Measurements from ENCODE around the gene CADM1. TPM values are rescaled to one million over a fixed set of nuclear protein-coding genes. Genes with fewer than 3 reads are reported as not detected.

CADM1 gene
- total RNA-seq, 1 experiment from 2014 or later: 0.79 TPM

DNA sequence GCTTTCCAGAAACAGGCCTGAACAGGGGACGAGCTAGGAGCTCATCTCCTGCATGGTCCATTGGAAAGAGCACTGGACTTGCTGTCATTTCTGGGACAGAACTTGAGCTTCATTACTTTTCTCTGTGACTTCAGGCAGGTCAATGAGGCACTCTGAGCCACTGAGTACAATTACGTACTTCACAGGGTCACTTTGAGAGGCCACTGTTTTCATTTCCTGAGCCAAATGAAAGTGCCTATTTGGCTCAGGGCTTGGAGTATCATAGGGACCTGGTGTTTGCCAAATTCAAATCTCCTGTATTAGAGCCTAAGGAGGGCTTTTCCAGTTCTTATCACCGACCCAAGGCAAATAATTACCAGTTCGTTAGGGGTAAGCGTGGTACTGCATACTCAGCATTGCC, 319.3 kb downstream of the CADM1 start (continued):
- TF ChIP-seq, protein P1, sequence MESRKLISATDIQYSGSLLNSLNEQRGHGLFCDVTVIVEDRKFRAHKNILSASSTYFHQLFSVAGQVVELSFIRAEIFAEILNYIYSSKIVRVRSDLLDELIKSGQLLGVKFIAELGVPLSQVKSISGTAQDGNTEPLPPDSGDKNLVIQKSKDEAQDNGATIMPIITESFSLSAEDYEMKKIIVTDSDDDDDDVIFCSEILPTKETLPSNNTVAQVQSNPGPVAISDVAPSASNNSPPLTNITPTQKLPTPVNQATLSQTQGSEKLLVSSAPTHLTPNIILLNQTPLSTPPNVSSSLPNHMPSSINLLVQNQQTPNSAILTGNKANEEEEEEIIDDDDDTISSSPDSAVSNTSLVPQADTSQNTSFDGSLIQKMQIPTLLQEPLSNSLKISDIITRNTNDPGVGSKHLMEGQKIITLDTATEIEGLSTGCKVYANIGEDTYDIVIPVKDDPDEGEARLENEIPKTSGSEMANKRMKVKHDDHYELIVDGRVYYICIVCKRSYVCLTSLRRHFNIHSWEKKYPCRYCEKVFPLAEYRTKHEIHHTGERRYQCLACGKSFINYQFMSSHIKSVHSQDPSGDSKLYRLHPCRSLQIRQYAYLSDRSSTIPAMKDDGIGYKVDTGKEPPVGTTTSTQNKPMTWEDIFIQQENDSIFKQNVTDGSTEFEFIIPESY (IDR thresholded peaks at IDR 0.05; ENCODE audit: extremely low read depth, insufficient replicate concordance, low read length): no peak
- TF ChIP-seq ZFX (IDR thresholded peaks at IDR 0.05) (no peak), POLR2AphosphoS5 (IDR thresholded peaks at IDR 0.05; ENCODE audit: low read depth, low read length) (no peak), TCF7L2 (IDR thresholded peaks at IDR 0.05; ENCODE audit: borderline replicate concordance, extremely low read depth, insufficient read depth, insufficient read length) (no peak)
- TF ChIP-seq, protein P2, sequence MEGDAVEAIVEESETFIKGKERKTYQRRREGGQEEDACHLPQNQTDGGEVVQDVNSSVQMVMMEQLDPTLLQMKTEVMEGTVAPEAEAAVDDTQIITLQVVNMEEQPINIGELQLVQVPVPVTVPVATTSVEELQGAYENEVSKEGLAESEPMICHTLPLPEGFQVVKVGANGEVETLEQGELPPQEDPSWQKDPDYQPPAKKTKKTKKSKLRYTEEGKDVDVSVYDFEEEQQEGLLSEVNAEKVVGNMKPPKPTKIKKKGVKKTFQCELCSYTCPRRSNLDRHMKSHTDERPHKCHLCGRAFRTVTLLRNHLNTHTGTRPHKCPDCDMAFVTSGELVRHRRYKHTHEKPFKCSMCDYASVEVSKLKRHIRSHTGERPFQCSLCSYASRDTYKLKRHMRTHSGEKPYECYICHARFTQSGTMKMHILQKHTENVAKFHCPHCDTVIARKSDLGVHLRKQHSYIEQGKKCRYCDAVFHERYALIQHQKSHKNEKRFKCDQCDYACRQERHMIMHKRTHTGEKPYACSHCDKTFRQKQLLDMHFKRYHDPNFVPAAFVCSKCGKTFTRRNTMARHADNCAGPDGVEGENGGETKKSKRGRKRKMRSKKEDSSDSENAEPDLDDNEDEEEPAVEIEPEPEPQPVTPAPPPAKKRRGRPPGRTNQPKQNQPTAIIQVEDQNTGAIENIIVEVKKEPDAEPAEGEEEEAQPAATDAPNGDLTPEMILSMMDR (IDR thresholded peaks at IDR 0.05 in 2 of 3, conservative IDR thresholded peaks at IDR 0.05 in 1 of 3; ENCODE audit: borderline replicate concordance in 1 of 3, insufficient read depth in 1 of 3, low read depth in 2 of 3, low read length in 2 of 3): no peak

DNA sequence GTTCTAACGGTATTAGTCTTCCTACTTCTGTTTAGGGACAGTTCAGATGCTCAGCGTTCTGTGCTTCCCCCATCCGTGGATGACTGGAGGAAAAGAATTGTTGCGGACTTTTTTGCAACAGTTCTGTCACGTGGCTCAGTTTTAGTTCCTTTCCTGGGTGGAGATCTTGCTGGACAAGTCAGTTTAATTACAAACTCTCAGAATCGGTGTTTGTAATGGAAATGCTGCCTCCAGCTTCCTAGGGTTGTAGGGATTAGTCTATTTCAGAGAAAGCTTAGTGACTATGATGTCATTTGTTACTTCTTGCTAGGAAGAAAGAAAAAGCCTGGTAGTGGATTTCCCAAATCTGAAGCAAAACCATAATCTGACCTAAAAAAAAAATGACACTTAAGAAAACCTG, 320.4 kb downstream of the CADM1 start:
- BruUV-seq (replicated peaks): no TSS peak
- H3K4me3 ChIP-seq (replicated peaks in 1 of 2; ENCODE audit: low read depth in 1 of 2, low read length in 2 of 2): no peak overlapping the region
- H3K9me2 ChIP-seq (ENCODE audit: insufficient read depth): no peaks in the 10 kb centered on the region
- no peak overlapping the region for H3K9ac ChIP-seq (ENCODE audit: low read length)
- ChIA-PET POLR2A (no interaction called here), RAD21 (ENCODE audit: low non-redundant PET in 1 of 2, low total read pairs in 2 of 2, uncharacterized antibody in 2 of 2, unreplicated experiment in 2 of 2) (no interaction called here), CTCF (no interaction called here)
- intact Hi-C loops (cut with micrococcal nuclease): no loop called here
- no peaks in the 10 kb centered on the region for H3K79me2 ChIP-seq (ENCODE audit: insufficient read depth, low read length)
- TF ChIP-seq EGR1 (IDR thresholded peaks at IDR 0.05; ENCODE audit: low read depth) (no peak), RAD21 (IDR thresholded peaks at IDR 0.05; ENCODE audit: low read depth) (no peak), JUND (IDR thresholded peaks at IDR 0.05) (no peak)
- no peaks in the 10 kb centered on the region for H3K36me3 ChIP-seq (ENCODE audit: control insufficient read depth in 1 of 2, insufficient read depth in 2 of 2, low read length in 2 of 2)
- H3K4me2 ChIP-seq (ENCODE audit: low read length): no peak overlapping the region
- DNase-seq (ENCODE audit: low read depth, low spot score): no peak
- no peaks in the 10 kb centered on the region for H3K4me1 ChIP-seq (ENCODE audit: control insufficient read depth in 1 of 2, insufficient read depth in 2 of 2, low read length in 2 of 2)
- H3K9me3 ChIP-seq (ENCODE audit: control insufficient read depth in 1 of 2, insufficient read depth in 1 of 2, low read depth in 1 of 2, low read length in 2 of 2): peaks cover 0 to 2% of the 10 kb centered on the region in 2 experiments; a peak in 2 of 4 replicates
- no peaks in the 10 kb centered on the region; the same call in 1 of the 2 replicates for H4K20me1 ChIP-seq (ENCODE audit: insufficient read depth)
- ATAC-seq: no peak
- H3K27me3 ChIP-seq (ENCODE audit: insufficient read depth, low read length): no peaks in the 10 kb centered on the region
- no peak overlapping the region for H2AFZ ChIP-seq (ENCODE audit: low read depth, low read length, poor library complexity, severe bottlenecking)
- H3K27ac ChIP-seq (ENCODE audit: low read depth, low read length): no peak overlapping the region

Measured in HCT116 (cell line).